Fibroblast of mammary gland (primary cell): ENCODE measurements around the gene CYP2W1.

Experiments
- DNase-seq: peaks from one replicate; pipeline ENCODE4 v3.0.0-alpha.2; 2010; ENCODE audit warnings: low read depth
- H3K4me3 ChIP-seq: 2 replicates; pipeline ENCODE4 v1.5.1; 2011; ENCODE audit warnings: low read depth, mild to moderate bottlenecking, low read length, moderate library complexity; ENCODE audit not compliant: control insufficient read depth
- TF ChIP-seq, protein P1 (sequence below): conservative IDR thresholded peaks from 2 replicates; pipeline ENCODE4 v1.5.1; 2011; ENCODE audit warnings: low read depth, low read length, inconsistent platforms; ENCODE audit not compliant: control insufficient read depth, insufficient read depth

The CYP2W1 gene

DNA sequence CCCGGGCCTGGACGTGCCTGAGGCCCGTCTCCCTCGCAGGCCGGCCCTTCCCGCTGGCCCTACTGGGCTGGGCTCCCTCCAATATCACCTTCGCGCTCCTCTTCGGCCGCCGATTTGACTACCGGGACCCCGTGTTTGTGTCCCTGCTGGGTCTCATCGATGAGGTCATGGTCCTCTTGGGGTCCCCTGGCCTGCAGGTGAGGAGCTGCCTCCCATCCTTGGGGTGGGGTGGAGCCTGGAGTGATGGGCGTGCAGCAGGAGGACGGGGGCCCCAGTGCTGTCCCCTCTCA is 2.1 kb downstream of the CYP2W1 start:
- TF ChIP-seq, protein P1, sequence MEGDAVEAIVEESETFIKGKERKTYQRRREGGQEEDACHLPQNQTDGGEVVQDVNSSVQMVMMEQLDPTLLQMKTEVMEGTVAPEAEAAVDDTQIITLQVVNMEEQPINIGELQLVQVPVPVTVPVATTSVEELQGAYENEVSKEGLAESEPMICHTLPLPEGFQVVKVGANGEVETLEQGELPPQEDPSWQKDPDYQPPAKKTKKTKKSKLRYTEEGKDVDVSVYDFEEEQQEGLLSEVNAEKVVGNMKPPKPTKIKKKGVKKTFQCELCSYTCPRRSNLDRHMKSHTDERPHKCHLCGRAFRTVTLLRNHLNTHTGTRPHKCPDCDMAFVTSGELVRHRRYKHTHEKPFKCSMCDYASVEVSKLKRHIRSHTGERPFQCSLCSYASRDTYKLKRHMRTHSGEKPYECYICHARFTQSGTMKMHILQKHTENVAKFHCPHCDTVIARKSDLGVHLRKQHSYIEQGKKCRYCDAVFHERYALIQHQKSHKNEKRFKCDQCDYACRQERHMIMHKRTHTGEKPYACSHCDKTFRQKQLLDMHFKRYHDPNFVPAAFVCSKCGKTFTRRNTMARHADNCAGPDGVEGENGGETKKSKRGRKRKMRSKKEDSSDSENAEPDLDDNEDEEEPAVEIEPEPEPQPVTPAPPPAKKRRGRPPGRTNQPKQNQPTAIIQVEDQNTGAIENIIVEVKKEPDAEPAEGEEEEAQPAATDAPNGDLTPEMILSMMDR, result no peak
- DNase-seq, result no peak
- no peak overlapping the region for H3K4me3 ChIP-seq

DNA sequence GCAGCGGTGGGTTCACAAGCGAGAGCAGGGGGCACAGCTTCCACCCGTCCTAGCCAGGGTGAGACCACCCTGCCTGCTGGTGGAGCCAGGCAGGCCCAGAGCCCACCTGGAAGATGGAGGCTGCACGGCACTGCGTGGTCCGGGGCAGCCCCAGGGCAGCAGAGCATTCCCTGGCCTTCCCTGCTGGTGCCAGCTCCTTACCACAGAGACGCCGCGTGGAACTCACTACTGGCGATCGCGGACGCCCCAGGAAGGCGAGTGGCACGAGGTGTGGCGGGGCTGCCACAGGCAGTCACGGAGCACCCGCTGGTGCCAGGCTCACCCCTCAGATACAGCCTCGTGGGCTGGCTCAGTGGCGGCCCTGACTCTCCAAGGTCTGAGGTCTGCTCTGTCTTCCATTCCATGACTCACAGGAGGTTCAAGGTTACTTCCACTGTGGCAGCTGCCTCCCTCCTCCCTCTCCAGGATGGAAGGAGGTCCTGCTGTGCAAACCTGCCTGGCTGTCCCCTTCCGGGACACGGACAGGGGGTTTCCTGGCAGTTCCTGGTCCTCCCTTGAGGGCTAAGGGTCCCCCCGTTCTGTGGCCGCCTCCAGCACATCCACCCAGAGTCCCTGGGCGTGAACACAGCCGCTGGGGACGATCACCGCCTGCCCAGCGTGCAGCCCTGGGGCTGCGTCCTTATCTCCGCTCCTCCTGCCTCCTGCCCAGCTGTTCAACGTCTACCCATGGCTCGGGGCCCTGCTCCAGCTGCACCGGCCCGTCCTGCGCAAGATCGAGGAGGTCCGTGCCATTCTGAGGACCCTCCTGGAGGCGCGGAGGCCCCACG is 3.1 kb downstream of the CYP2W1 start:
- no peak overlapping the region for H3K4me3 ChIP-seq
- peak; percentile 38 for DNase-seq
- TF ChIP-seq, protein P1, result no peak

DNA sequence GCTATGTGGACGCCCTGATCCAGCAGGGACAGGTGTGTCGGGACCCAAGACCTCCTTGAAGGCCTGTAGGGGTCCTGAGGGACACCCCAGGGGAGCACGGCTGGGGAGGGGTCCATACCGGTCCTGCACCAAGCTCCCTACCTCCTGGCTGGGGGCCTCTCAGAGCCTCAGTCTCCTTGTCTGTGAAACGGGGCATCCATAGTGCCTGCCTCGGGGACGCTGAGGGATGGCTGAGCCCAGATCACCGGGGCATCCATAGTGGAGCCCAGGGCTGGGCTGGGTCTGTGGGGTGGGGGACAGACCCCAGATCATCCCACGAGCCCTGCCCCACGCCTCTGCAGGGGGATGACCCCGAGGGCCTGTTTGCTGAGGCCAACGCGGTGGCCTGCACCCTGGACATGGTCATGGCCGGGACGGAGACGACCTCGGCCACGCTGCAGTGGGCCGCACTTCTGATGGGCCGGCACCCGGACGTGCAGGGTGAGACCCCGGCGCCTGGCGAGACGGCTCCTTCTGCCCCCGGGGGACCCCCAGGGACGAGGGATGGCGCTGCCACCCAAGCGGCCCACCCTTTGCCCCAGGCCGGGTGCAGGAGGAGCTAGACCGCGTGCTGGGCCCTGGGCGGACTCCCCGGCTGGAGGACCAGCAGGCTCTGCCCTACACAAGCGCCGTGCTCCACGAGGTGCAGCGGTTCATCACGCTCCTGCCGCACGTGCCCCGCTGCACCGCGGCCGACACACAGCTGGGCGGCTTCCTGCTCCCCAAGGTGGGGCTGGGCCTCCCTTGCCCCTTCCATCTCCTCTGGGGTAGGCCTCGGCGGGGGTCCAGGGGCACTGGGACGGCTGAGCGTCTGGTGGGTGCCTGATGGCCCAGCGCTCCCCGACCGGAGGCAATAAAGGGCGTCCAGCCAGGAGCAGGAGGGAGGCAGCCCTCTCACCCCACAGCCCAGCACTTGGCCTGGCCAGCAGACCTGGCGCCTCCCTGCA is 4.1 kb downstream of the CYP2W1 start:
- DNase-seq, result no peak
- TF ChIP-seq, protein P1, result no peak
- H3K4me3 ChIP-seq, result no peak overlapping the region

DNA sequence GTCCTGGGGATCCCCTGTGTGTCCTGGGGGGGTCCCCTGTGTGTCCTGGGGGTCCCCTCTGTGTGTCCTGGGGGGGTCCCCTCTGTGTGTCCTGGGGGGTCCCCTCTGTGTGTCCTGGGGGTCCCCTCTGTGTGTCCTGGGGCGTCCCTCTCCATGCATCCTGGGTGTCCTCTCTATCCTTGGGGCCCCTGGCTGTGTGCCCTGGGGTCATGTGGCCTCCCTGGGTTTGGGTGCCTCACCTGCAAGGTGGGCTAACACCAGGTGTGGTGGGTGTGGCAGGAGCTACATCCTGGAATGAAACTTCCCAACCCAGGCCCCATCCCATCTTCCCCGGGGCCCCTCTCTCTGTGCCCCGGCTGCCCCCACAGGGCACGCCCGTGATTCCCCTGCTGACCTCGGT is 4.9 kb downstream of the CYP2W1 start:
- DNase-seq, result no peak
- no peak overlapping the region for H3K4me3 ChIP-seq
- TF ChIP-seq, protein P1, result no peak

DNA sequence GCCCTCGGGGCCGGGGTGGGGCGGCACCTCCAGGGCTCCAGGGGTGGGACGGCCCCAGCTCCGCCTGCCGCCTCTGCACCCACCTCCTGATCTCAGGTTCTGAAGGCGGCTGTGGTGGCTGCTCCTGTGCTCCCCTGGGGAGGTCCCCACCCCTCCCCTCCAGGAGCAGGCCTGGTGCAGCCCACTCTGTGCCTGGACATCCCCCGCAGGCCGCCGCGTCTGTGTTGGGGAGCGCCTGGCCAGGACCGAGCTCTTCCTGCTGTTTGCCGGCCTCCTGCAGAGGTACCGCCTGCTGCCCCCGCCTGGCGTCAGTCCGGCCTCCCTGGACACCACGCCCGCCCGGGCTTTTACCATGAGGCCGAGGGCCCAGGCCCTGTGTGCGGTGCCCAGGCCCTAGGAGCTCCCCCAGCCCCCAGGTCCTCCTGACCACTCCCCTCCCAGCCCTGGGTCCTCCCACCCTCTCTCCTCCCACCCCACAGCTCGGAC is 5.5 kb downstream of the CYP2W1 start:
- peak; percentile 18 for DNase-seq
- no peak overlapping the region for H3K4me3 ChIP-seq
- TF ChIP-seq, protein P1, result no peak

DNA sequence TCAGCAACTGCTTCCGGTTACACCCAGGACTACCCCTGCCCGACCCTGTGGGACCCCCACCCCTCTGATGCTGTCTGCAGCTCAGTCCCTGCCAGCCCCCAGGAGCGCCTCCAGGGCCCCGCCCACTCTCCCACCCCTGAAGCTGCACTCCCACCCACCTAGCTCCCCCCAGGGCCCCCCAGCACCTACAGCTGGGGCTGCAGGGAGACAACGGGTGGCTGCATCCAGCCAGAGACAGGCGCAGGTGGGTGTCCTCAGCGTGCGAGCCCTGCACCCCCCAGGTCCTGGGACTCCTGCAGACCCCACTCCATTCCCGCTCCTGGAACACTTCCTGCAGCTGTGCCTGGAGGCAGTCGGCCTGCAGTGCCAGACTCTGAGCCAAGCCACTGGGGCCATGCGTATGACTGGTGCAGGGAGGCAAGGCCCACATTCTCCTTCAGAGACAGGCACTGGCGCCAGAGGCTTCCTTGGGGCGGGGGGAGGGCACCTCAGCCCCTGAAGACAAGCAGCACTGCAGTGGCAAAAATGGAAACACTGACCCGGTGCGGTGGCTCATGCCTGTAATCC is 6.1 kb downstream of the CYP2W1 start:
- DNase-seq, result no peak
- no peak overlapping the region for H3K4me3 ChIP-seq
- TF ChIP-seq, protein P1, result no peak
